Vagina (tissue), 2 donors: Measurements from ENCODE around the gene ADAMTSL3.

Source experiments
- POLR2A ChIP-seq, 2 donors: fragments of 450-650 bp; IDR thresholded peaks; one replicate each; pipeline ENCODE4 v1.6.1; 2017; ENCODE audit warnings: antibody characterized with exemption in 2 of 2, mild to moderate bottlenecking in 2 of 2, moderate library complexity in 2 of 2
- TF ChIP-seq, protein P1 (sequence below), 3 experiments: fragments of 450-650 bp in 2 of 3; fragments of 200-600 bp in 1 of 3; sonication (generic) in 1 of 3; IDR thresholded peaks; one replicate each; pipeline ENCODE4 v1.5.1; 2017 to 2019; ENCODE audit warnings: antibody characterized with exemption in 3 of 3, mild to moderate bottlenecking in 2 of 3, moderate library complexity in 2 of 3

DNA sequence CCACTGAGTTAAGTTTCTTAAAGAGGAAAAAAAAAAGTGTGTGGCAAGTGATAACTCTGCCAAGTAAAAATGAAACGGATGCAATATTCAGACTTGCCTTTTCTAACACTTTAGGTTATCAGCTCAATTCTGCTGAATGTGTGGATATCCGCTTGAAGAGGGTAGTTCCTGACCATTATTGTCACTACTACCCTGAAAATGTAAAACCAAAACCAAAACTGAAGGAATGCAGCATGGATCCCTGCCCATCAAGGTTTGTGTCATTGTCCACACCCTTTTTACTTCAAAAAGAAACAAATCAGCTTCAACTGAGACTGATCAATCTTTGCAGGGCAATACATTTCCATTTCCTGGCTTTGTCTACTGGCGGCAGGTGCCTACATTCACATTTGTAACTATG lies 236.1 kb downstream of the ADAMTSL3 start:
- TF ChIP-seq, protein P1, sequence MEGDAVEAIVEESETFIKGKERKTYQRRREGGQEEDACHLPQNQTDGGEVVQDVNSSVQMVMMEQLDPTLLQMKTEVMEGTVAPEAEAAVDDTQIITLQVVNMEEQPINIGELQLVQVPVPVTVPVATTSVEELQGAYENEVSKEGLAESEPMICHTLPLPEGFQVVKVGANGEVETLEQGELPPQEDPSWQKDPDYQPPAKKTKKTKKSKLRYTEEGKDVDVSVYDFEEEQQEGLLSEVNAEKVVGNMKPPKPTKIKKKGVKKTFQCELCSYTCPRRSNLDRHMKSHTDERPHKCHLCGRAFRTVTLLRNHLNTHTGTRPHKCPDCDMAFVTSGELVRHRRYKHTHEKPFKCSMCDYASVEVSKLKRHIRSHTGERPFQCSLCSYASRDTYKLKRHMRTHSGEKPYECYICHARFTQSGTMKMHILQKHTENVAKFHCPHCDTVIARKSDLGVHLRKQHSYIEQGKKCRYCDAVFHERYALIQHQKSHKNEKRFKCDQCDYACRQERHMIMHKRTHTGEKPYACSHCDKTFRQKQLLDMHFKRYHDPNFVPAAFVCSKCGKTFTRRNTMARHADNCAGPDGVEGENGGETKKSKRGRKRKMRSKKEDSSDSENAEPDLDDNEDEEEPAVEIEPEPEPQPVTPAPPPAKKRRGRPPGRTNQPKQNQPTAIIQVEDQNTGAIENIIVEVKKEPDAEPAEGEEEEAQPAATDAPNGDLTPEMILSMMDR (IDR thresholded peaks at IDR 0.05): no peak
- TF ChIP-seq POLR2A (IDR thresholded peaks at IDR 0.05): no peak
